HG03469 (cell line): Measurements from ENCODE around the gene ANKRD49.
A peak's percentile ranks its signal among the peaks of the same experiment; 100 is the strongest.
"Not testable (repeated sequence)": the region's sequence is repeated elsewhere in the genome, so short reads cannot be mapped to it uniquely, and the experiment has no call there.

Experiments used
- ATAC-seq: cut with Tn5 transposase; IDR thresholded peaks from one replicate; pipeline ENCODE4 v1.9.1; 2021; ENCODE audit warnings: mild to moderate bottlenecking, moderate library complexity, moderate number of reproducible peaks; ENCODE audit not compliant: unreplicated experiment

Gene ANKRD49

DNA sequence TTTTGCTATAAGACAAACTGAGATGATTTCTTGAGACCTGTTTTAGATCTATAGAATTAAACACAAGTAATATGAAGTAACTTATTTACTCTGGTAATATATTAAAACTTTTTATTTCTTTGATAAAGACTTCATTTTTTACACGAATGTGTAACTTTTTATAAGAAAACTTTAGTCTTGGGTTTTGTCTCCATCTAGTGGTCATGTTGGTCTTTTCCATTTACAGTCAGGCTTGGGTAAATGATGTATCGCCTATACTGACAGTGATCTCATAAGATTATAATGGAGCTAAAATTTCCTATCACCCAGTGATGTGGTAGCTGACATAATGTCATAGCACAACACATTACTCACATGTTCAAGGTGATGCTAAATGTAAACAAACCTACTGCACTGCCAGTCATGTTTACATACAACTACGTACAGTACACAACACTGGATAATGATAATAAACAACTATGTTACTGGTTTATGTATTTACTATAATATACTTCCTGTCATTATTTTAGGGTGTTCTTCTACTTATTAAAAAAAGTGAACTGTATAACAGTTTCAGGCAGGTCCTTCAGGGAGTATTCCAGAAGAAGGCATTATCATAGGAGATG lies 11.0 kb downstream of the ANKRD49 start:
- no peak for ATAC-seq

DNA sequence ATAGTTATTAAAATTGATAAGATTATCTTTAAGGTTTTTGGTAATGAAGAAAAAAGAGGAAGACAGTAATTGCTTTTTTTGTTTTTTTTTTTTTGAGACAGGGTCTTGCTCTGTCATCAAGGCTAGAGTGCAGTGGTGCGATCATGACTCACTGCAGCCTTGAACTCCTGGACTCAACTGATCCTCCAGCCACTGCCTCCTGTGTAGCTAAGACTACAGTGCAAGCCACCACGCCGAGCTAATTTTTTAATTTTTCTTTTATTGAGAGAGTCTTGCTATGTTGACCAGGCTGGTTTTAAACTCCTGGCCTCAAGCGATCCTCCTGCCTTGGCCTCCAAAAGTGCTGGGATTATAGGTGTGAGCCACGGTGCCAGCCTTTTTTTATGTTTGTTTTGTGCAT lies 12.7 kb downstream of the ANKRD49 start:
- ATAC-seq: not testable (repeated sequence)

DNA sequence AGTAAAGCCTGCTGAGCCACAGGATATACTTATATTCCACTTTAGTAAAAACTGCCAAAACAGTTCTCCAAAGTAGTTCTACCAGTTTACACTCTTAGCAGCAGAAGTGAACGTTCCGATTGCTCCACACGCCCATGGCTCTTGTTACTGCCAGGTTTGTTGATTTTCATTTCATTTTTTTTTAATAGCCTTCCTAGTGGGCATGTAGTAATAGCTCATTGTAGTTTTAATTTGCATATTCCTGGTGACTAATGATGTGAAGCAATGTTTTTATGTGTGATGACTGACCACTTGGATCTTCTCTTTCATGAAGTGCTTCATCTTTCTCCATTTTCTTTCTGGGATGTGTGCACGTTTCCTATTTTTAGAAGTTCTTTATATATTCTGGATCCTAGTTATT lies 13.7 kb downstream of the ANKRD49 start:
- ATAC-seq: no peak

DNA sequence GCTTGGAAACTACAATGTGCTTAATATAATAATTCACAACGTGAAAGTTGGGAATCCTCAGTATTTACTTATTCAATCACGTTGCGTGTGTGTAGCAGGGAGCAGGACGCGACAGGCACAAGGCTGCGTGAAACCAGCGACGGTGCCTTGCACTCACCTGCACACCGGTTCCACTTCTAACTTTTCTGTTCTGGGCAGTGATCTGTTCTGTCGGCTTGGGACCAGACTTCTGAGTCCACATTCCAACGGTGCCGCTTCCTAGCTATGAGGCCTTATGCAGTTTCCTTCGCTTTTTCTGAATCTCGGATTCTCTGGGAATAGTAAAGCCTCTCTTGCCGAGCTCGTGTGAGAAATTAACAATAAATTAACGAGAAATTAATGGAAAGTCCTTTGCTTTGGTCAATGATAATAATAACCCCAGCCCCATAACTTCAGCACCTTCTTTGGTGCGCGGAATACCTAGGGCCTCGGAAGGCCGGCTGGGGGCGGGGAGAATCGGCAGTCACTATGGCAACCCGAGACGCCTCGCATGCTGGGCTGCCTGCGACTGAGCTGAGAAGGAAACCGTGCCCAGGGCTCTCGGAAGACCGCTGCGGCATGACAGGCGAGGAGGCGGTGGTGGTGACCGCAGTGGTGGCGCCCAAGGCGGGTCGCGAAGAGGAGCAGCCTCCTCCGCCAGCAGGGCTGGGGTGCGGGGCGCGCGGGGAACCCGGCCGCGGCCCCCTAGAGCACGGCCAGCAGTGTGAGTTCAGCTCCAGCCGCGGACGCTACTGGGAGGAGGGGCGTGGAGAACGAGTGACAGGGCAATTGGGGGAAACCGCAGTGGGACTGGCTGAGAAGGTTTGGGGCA lies 18.4 kb downstream of the ANKRD49 start, which contains the start of gene C11orf97:
TSS of gene C11orf97 (plus strand) at position 530 of the 850 bp plus-strand sequence. CDS start at position 598, 68 bp downstream.
- ATAC-seq: peak; percentile 70

DNA sequence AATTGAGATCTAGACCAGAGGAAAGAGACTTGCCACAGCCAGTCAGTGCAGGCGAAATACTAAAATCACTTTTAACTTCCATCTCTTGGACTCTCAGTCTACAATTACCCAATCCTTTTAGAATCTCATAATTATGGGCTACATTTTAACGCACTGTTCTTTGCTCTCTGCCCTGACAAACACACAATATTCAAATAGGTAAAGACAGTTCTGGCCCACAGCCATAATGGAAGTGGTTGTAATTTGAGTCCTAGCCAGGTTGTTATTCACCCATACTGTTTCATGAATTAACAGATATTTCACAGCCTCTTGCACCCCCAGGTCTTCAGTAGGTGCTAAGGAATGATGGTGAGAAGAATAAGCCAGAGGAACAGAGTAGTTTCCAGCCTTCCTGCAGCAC lies 19.3 kb downstream of the ANKRD49 start:
- ATAC-seq: no peak

DNA sequence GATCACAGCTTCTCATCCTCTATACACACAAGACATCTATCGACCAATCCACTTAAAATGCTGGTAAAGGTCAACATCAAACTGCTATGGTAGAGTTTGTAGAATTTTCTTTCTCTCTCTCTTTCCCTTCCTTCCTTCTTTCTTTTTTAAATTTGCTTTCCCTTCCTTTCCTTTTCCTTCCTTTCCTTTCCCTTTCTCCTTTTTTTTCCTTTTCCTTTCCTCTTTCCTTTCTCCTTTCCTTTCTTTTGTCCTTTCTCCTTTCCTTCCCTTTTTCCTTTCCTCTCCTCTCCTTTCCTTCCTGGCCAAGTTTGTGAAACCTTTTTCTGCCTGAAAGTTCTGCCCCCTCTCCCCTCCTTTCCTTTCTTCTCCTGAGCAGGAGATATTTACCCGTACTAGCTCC lies 21.6 kb downstream of the ANKRD49 start:
- ATAC-seq: no peak

DNA sequence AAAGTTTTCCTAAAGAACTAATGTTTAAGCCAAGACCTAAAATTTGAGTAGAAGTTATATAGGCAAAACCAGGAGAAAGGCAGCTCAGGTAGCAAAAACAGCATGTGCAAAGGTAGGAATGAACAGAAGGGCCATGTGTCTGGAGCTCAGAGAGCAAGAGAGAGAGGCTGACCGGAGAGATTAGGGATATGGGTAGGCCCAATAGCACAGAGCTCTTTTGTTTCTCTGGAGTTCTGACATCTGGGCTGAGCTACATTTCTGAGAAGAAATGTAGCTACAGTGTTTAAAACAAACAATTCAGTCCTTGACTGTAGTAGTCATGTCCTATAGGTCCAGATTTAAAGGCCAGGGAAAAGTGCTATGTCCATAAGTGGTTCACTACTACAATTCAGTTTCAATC lies 22.9 kb downstream of the ANKRD49 start:
- no peak for ATAC-seq

DNA sequence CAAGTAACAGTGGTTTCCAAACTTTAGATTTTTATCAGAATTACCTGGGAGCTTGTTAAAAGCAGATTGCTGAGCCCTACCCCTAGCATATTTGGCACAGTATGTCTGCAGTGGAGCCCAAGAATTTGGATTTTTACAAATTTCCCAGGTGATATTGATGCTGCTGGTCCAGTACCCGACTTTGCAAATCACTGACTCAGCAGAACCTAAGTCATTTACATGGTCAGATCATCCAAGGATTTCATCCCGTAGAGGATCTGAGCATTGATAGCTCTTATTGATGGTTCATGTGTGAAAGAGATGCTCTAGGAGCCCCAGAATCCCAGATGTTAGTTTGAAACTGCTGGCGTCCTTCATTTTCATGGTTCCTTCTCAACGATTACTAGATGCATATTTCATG lies 24.5 kb downstream of the ANKRD49 start:
- ATAC-seq: no peak

DNA sequence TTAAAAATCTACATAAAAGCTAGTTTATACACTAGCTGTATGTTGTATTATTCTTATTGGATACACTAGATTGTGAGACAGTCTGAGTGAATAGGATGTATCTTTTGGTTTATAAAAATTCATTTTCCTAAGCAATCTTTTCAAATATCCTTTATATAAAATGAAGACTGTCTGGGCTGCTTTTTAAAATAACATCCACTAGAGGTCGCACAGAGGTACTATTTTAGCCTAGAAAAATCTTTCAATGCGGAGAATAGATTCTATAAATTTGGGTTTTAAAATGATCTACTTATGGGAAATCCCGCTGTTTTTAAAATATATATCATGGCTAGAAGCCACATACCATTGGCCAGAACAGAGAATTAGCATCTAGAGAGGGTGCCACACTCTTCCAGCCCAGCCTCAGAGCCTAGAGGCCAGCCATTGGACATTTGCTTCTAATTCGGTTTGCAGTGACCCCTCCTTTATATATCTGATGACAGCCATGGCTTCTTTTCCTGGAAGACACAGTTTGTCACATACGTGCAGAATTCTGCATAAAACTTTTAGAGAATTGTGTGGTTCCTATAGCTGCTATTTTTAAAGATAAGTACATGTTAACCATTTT lies 25.8 kb downstream of the ANKRD49 start:
- no peak for ATAC-seq

DNA sequence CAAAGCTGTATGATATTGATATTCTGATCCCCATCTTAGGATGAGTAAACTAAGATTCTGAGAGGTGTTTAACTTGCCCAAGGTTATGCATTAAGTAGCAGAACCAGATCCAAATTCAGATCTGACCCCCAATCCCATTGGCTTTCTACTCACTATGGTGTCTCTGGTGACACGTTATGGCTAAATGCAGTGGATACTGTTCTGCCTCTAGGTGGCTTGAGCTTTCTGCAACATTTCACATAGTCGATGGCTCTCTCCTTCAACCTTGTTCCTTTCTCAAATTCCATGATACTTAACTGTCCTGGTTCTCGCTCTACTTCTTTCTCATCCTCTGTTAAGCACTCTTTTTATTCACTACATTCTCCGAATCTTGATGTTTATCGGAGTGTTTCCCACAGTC lies 27.9 kb downstream of the ANKRD49 start:
- peak; percentile 68 for ATAC-seq

DNA sequence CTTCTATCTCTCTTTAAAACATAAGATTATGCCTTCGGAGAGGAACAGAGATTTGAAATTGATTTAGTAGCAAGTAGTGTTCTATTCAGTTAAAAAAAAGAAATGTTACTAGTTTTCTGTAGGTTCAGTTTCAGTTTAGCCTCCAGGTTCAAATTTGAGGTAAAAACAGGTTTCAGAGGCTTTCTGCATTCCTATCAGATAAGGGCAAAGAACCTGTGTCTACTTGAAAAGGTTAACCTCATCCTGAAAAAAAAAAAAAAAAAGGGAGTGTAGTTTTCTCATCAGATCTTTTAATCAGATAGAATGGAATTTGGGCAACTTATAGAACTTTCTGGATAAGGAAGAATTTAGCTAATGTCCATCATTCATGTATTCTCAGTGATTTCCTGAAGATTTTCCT lies 30.6 kb downstream of the ANKRD49 start:
- no peak for ATAC-seq

DNA sequence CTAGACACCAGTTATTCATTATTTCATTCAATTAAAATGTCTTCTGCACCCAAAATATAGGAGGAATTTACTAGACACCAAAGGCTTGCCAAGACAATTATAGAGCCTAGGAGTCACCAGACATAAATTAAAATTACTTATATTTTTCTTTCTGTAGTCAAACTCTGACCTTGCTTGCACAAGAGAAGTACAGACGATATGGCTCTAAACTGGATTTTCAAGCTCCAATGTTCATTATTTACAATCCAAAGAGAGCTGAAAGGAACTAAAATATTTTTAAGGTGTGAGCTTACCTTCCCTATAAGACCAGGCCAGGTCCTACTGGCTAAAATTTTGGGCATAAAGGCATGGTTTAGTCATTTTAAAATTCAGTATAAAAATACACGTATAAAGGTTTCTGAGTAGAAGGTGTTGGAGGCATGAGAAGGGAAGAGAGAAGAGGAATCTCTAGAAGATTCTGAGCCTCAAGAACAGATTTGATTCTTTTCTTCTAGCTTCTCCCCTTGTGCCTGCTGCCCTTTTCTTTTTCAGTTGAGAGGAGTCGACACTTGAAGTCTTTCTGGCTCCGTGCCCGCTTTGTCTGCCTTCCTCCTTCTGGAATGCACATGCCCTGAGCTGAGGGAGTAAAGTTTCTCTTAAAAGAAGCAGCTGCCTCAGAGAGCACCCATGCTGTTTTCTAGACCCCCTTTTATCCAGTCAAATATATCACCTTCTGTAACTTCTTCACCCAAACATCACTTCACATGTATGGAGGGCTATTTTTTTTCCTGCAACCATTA lies 32.0 kb downstream of the ANKRD49 start:
- ATAC-seq: no peak

DNA sequence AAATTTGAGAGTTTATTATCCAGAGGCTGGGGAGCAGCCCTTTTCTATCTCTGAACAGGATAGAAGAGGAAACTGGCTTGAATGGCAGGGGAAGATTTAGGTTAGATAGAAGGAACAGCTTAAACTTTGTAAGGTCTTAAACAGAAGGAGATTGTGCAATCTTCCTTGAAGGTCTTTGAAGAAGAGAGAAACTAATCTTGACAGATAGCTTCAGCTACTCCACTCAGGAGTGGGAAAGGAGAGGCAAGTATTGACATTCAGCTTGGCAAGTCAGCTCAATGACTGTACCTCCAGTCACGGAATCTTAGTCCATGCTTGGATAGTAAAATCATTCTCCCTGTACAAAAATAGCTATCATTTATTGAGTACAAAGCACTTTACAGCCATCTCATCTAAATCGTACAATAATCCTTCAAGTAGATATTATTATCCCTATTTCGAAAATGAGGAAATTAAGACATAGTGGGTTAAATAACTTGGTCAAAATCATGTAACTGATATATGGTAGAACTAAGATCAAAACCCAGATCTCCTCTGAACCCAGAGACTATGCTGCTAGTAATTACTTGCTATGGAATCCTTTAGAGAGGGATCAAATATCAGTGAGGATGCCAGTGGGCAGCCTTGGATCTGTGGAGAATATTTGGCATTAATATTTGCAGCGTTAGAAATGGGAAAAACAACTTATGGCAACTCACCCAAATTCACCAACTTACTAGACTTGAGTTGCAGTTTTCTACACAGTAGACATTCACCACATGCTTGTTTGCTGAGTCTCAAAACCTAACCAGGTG lies 33.1 kb downstream of the ANKRD49 start:
- no peak for ATAC-seq

DNA sequence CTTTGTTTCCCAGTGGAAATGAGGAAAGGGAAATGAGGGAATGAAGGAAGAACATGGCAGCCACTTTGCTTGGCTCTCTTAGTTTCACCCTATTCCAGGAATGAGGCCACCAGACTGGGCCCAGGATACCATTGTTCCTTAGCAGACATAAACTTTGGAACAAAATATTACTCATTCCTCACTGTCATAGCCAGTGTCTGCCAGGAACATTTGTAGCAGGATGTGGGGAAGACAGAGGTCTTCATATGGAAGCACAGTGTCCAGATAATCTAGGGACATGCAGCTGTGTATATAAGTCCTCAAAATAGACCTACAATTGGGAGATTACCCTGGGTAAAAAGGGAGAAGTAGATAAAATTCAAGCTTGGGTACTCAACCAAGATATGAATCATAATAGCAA lies 34.8 kb downstream of the ANKRD49 start:
- ATAC-seq: no peak

DNA sequence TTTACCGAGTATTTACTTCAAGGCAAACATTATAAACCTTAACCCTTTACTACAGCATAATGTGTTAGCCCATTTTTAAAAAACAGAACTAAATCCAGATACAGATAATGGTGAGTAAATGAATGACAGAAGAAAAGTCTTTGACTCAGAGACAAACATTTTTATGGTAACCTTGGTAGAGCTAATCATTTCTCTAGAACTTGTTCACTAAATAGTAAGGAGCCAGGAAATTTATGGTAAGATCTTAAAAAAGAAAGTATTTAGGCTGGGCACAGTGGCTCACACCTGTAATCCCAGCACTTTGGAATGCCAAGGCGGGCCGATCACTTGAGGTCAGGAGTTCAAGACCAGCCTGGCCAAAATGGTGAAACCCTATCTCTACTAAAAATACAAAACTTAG lies 38.4 kb downstream of the ANKRD49 start:
- ATAC-seq: no peak

DNA sequence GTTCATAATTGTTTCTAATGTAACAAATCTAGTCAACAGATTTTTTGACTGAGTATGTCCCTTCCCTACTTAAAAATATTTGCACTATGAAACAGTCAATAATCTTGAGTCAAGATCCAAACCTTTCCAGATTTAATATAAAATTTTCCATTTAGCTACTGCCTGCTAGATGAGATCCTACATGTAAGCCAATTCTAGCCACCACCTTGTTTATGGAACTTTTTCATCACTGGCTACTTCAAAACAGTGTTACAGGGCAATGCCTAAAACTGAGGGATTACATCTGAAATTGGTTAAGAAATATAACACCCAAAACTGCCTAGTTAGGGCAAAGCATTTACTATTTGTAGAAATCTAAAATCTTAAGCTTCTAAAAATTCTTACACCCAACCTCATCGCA lies 39.4 kb downstream of the ANKRD49 start:
- no peak for ATAC-seq

DNA sequence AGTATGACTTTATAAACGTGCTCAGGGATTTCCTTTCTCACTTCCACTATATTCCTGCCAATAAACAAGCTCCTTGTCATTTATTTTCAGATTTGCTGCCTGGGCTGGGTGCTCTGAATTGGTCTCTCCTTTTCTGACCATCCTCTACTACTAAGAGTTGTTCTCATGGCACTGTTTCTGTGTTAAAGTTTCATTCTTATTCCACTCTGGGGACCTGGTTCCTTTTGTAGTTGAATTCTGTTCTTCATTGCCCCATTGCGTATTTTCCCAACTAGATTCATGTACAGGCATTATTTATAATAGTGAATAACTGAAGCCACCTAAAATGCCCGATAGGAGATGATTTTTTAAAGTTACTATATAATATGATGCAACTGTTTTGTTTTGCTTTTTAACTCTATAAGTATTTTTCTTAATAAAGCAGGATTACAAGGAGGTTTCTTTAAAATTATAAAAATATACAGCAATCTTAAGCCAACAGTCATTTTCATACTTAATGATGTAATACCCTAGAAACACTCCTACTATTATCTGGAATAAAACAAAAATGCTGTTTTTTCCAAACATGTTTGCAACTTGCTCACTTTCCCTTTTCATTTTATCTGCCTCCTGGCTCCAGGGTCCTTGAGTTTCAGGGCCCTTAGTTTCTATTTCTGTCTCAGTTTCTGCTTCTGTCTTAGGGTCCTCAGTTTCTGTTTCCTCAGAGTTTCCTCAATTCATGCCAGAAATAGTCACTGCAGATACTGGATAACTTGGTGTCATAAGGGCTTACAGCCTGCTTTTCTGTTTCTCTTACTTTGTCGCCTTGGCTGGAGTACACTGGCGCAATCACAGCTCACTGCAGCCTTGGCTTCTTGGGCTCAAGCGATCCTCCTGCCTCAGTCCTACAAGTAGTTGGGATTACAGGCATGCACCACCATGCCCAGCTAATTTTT lies 40.2 kb downstream of the ANKRD49 start:
- ATAC-seq: no peak

DNA sequence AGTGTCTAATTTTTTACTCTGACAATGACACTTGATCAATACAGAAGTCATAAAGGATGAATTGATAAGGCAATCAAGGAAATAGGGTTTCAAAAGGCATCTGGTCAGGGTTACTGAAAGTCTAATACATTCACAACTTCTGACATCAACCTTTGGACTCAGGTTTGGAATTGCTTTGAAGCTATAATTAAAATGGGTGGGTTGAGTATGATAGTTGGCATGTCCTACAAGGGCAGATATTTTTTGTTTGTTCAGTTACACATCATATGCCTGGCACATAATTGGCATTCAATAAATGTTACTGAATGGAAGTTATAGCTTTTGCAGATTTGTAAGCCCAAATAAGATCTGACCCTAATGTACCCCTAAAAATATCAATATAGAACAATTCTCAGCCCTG lies 42.6 kb downstream of the ANKRD49 start:
- ATAC-seq: no peak

DNA sequence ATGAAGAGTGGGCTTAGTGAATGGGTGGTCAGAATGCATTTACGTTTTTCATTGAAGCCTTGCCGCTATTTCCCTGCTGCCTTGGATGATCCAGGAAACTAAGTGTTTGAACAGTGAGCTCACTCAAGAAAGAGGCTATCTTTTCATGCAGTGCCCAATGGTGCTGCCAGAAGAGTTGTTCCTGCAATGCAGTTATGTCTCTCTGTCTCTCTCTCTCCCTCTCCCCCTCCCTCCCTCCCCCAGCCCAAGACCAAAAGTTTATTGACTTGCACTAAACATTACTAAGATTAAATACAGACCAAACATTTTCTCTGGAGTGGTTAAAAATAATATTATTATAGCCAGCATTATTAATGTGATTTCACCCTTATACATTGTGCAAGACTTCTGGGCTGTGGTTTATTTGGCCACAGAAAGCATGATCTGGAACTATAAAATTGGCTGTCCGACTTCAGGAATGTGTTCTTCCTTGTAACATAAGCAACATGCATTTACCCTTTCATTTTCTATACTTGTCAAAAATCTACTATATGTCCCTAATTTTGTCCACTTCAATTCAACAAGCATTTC lies 43.3 kb downstream of the ANKRD49 start:
- no peak for ATAC-seq
